KMS-11 (cell line): Measurements from ENCODE around the gene A4GALT.

Experiments
- H2AFZ ChIP-seq: fragments of 200-600 bp; sonication (generic); 2 replicates; pipeline ENCODE4 v1.6.1; 2016; ENCODE audit warnings: antibody characterized with exemption, mixed run types, low read depth
- H3K27ac ChIP-seq: fragments of 200-600 bp; sonication (generic); 2 replicates; pipeline ENCODE4 v1.6.1; 2016; ENCODE audit warnings: mild to moderate bottlenecking, mixed run types
- H3K27me3 ChIP-seq: fragments of 200-600 bp; sonication (generic); 2 replicates; pipeline ENCODE4 v1.6.1; 2017; ENCODE audit warnings: mild to moderate bottlenecking, low read depth, mixed run types, moderate library complexity; ENCODE audit not compliant: insufficient read depth
- H3K36me3 ChIP-seq: fragments of 200-600 bp; sonication (generic); 2 replicates; pipeline ENCODE4 v1.6.1; 2017; ENCODE audit warnings: mild to moderate bottlenecking, mixed run types; ENCODE audit not compliant: insufficient read depth
- H3K4me1 ChIP-seq: fragments of 200-600 bp; sonication (generic); 2 replicates; pipeline ENCODE4 v1.6.1; 2016; ENCODE audit warnings: mild to moderate bottlenecking, low read depth, mixed run types; ENCODE audit not compliant: poor library complexity, severe bottlenecking
- H3K4me2 ChIP-seq: fragments of 200-600 bp; sonication (generic); 2 replicates; pipeline ENCODE4 v1.7.0; 2016; ENCODE audit warnings: mild to moderate bottlenecking, mixed run types
- H3K4me3 ChIP-seq: fragments of 200-600 bp; sonication (generic); IDR thresholded peaks from 2 replicates; pipeline ENCODE4 v1.6.1; 2017; ENCODE audit warnings: low read depth, low read length, mixed read lengths; ENCODE audit not compliant: insufficient read depth
- H3K79me2 ChIP-seq: fragments of 200-600 bp; sonication (generic); 2 replicates; pipeline ENCODE4 v1.6.1; 2016; ENCODE audit warnings: low read depth, mixed run types; ENCODE audit not compliant: insufficient read depth
- H3K9ac ChIP-seq: fragments of 200-600 bp; sonication (generic); 2 replicates; pipeline ENCODE4 v1.6.1; 2016; ENCODE audit warnings: mild to moderate bottlenecking, mixed run types
- H4K20me1 ChIP-seq: fragments of 200-600 bp; sonication (generic); 2 replicates; pipeline ENCODE4 v1.6.1; 2016; ENCODE audit warnings: mild to moderate bottlenecking, mixed run types; ENCODE audit not compliant: insufficient read depth
- CTCF ChIP-seq: fragments of 200-600 bp; sonication (generic); conservative IDR thresholded peaks from 2 replicates; pipeline ENCODE4 v1.6.1; 2017; ENCODE audit warnings: low read depth, mild to moderate bottlenecking, antibody characterized with exemption, low read length, moderate library complexity, mixed read lengths

Gene A4GALT

GRCh38 chr22:42721045-42721434, 370 bp upstream of the A4GALT start:
- Histone ChIP-seq H4K20me1 (no peaks in the 10 kb centered on the region), H3K27ac (no peak overlapping the region), H2AFZ (no peak overlapping the region), H3K27me3 (peaks cover 17% of the 10 kb centered on the region), H3K79me2 (no peaks in the 10 kb centered on the region), H3K4me1 (peaks cover 18% of the 10 kb centered on the region), H3K36me3 (no peaks in the 10 kb centered on the region), H3K9ac (no peak overlapping the region), H3K4me3 (no peak overlapping the region), H3K4me2 (no peak overlapping the region)
- no peak for TF ChIP-seq CTCF

GRCh38 chr22:42719656-42720262, 911 bp downstream of the A4GALT start:
- Histone ChIP-seq H2AFZ (no peak overlapping the region), H3K27ac (no peak overlapping the region), H3K4me1 (peaks cover 23% of the 10 kb centered on the region), H3K4me2 (no peak overlapping the region; the same call in 1 of the 2 replicates), H3K4me3 (no peak overlapping the region), H3K27me3 (peaks cover 17% of the 10 kb centered on the region), H3K9ac (no peak overlapping the region), H4K20me1 (no peaks in the 10 kb centered on the region), H3K36me3 (no peaks in the 10 kb centered on the region), H3K79me2 (no peaks in the 10 kb centered on the region)
- TF ChIP-seq CTCF: no peak

- H3K9ac ChIP-seq: no peak overlapping the region
- peaks cover 23% of the 10 kb centered on the region for H3K4me1 ChIP-seq
- H3K4me2 ChIP-seq: no peak overlapping the region
- H3K27ac ChIP-seq: no peak overlapping the region
- no peak overlapping the region for H3K4me3 ChIP-seq
- peaks cover 17% of the 10 kb centered on the region for H3K27me3 ChIP-seq
- H3K79me2 ChIP-seq: no peaks in the 10 kb centered on the region
- no peak overlapping the region for H2AFZ ChIP-seq
- no peaks in the 10 kb centered on the region for H3K36me3 ChIP-seq
- TF ChIP-seq CTCF: no peak
- H4K20me1 ChIP-seq: no peaks in the 10 kb centered on the region
These were observed 1.5 kb downstream of the A4GALT start for GRCh38 chr22:42719133-42719532.

- Histone ChIP-seq H4K20me1 (no peaks in the 10 kb centered on the region), H3K9ac (no peak overlapping the region), H3K27me3 (peaks cover 17% of the 10 kb centered on the region), H3K4me3 (no peak overlapping the region), H3K4me2 (peak overlapping the region; percentile 28), H3K4me1 (peaks cover 23% of the 10 kb centered on the region), H3K79me2 (no peaks in the 10 kb centered on the region), H3K27ac (no peak overlapping the region), H3K36me3 (no peaks in the 10 kb centered on the region), H2AFZ (no peak overlapping the region)
- no peak for TF ChIP-seq CTCF
These were observed 3.3 kb downstream of the A4GALT start for GRCh38 chr22:42717197-42717928.
